ENCODE data around the gene TRIOBP. TPM values are rescaled to one million over a fixed set of nuclear protein-coding genes. Genes with fewer than 3 reads are reported as not detected.

Gene TRIOBP
- total RNA-seq, 2 donors from 2014 or later, result 114 to 115 TPM

DNA sequence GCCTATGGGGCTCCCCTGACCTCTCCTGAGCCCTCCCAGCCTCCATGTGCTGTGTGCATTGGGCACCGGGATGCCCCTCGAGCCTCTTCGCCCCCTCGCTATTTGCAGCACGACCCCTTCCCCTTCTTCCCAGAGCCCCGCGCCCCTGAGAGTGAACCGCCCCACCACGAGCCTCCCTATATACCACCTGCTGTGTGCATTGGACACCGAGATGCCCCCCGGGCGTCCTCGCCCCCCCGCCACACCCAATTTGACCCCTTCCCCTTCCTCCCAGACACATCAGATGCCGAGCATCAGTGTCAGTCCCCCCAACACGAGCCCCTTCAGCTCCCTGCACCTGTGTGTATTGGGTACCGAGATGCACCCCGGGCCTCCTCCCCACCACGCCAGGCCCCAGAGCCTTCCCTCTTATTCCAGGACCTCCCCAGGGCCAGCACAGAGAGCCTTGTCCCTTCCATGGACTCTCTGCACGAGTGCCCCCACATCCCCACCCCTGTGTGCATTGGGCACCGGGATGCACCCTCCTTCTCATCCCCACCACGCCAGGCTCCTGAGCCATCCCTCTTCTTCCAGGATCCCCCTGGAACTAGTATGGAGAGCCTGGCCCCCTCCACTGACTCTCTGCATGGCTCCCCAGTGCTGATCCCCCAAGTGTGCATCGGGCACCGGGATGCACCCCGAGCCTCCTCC lies 28.8 kb downstream of the TRIOBP start:
- intact Hi-C loops (cut with DNase I), result no loop called here
- Histone ChIP-seq H3K4me3 (no peak overlapping the region), H3K27me3 (replicated peaks; ENCODE audit: insufficient read depth) (no peaks in the 10 kb centered on the region), H3K9me3 (no peaks in the 10 kb centered on the region), H3K4me1 (replicated peaks) (no peaks in the 10 kb centered on the region), H3K36me3 (no peaks in the 10 kb centered on the region), H3K27ac (no peak overlapping the region)
- DNase-seq (ENCODE audit: low spot score), result no peak
- 93% methylated on average over 25 of the region's 25 CpGs for WGBS
- TF ChIP-seq POLR2AphosphoS5 (IDR thresholded peaks at IDR 0.05), result no peak
- TF ChIP-seq, protein P1, sequence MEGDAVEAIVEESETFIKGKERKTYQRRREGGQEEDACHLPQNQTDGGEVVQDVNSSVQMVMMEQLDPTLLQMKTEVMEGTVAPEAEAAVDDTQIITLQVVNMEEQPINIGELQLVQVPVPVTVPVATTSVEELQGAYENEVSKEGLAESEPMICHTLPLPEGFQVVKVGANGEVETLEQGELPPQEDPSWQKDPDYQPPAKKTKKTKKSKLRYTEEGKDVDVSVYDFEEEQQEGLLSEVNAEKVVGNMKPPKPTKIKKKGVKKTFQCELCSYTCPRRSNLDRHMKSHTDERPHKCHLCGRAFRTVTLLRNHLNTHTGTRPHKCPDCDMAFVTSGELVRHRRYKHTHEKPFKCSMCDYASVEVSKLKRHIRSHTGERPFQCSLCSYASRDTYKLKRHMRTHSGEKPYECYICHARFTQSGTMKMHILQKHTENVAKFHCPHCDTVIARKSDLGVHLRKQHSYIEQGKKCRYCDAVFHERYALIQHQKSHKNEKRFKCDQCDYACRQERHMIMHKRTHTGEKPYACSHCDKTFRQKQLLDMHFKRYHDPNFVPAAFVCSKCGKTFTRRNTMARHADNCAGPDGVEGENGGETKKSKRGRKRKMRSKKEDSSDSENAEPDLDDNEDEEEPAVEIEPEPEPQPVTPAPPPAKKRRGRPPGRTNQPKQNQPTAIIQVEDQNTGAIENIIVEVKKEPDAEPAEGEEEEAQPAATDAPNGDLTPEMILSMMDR (IDR thresholded peaks at IDR 0.05), result no peak
- no peak for TF ChIP-seq POLR2A (IDR thresholded peaks at IDR 0.05)

DNA sequence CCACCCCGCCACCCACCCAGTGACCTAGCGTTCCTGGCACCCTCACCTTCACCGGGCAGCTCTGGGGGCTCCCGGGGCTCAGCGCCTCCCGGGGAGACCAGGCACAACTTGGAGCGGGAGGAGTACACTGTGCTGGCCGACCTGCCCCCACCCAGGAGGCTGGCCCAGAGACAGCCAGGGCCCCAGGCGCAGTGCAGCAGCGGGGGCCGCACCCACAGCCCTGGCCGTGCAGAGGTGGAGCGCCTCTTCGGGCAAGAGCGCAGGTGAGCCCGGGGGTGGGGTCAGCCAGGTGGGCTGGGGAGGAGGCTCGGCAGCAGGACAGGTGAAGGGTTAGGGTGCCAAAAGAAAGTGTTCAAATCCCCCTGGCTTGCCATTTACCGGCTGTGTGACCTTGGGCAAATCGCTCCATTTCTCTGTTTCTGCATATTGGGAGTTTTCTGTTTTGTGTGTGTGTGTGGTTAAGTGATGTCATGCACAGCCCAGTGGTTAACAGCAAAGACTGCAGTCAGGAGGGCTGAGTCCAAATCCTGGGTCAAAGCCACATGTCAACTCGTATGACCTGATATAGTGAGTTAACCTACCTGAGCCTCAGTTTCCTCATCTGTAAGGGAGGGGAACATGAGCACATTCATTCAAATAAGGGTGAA lies 29.5 kb downstream of the TRIOBP start:
- 88% methylated on average over 20 of the region's 20 CpGs for WGBS
- Histone ChIP-seq H3K36me3 (no peaks in the 10 kb centered on the region), H3K9me3 (no peaks in the 10 kb centered on the region), H3K27me3 (replicated peaks; ENCODE audit: insufficient read depth) (no peaks in the 10 kb centered on the region), H3K4me1 (replicated peaks) (no peaks in the 10 kb centered on the region), H3K4me3 (no peak overlapping the region), H3K27ac (no peak overlapping the region)
- intact Hi-C loops (cut with DNase I), result no loop called here
- TF ChIP-seq POLR2AphosphoS5 (IDR thresholded peaks at IDR 0.05) (no peak), POLR2A (IDR thresholded peaks at IDR 0.05) (no peak)
- TF ChIP-seq, protein P1 (IDR thresholded peaks at IDR 0.05), result no peak
- no peak for DNase-seq (ENCODE audit: low spot score)

DNA sequence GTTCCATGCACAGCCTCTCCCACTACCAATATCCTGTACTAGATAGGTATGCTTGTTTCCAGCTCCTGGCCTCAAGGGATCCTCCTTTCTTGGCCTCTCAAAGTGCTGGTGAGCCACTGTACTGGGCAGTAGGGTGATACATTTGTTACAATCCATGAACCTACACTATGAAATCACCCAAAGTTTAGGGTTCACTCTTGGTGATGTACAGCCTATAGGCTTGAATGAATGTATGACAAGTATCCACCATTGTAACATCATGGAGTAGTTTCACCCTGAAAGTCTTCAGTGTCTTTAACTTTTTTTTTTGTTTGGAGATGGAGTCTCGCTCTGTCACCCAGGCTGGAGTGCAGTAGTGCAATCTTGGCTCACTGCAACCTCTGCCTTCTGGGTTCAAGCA lies 31.8 kb downstream of the TRIOBP start:
- 96% methylated on average over 1 of the region's 1 CpG for WGBS
- Histone ChIP-seq H3K4me1 (replicated peaks) (no peaks in the 10 kb centered on the region), H3K36me3 (no peaks in the 10 kb centered on the region), H3K4me3 (no peak overlapping the region), H3K9me3 (no peaks in the 10 kb centered on the region), H3K27ac (no peak overlapping the region), H3K27me3 (replicated peaks; ENCODE audit: insufficient read depth) (no peaks in the 10 kb centered on the region)
- intact Hi-C loops (cut with DNase I), result no loop called here
- no peak for TF ChIP-seq POLR2A (IDR thresholded peaks at IDR 0.05)
- TF ChIP-seq, protein P1 (IDR thresholded peaks at IDR 0.05), result no peak
- TF ChIP-seq POLR2AphosphoS5 (IDR thresholded peaks at IDR 0.05), result no peak
- DNase-seq (ENCODE audit: low spot score), result no peak

DNA sequence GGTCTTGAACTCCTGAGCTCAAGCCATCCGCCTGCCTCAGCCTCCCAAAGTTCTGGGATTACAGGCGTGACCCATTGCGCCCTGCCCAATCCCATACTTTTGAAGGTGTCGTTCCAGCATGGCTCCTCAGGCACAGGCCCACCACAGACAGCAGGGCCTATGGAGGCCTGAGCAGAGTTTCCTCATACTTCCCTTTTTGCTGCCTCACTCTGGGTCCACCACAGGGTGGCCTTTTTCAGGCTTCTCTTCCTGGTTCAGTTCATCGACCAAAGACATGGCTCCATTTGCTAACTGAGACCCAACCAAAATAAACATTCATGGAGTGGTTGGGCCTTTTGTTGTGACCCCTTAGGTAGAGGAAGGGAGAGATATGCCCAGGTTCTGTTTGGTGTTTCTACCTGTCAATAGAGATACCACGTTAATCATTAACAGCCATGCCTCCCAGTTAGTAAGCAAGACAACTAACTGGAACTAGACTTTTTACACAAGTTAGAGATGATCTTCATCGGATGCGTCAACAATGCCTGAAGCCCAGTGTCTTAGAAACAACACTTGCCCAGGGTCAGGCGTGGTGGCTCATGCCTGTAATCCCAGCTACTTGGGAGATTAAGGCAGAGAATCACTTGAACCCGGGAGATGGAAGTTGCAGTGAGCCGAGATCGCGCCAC lies 35.1 kb downstream of the TRIOBP start:
- H3K9me3 ChIP-seq, result no peaks in the 10 kb centered on the region
- no peak for TF ChIP-seq POLR2A (IDR thresholded peaks at IDR 0.05)
- TF ChIP-seq, protein P1 (IDR thresholded peaks at IDR 0.05), result peak in 1 of 4 experiments; percentile 21
- H3K4me3 ChIP-seq, result no peak overlapping the region
- H3K27ac ChIP-seq, result no peak overlapping the region
- intact Hi-C loops (cut with DNase I), result no loop called here
- WGBS, result 84% methylated on average over 13 of the region's 13 CpGs
- no peaks in the 10 kb centered on the region for H3K36me3 ChIP-seq
- no peak for DNase-seq (ENCODE audit: low spot score)
- H3K4me1 ChIP-seq (replicated peaks), result no peaks in the 10 kb centered on the region
- no peaks in the 10 kb centered on the region for H3K27me3 ChIP-seq (replicated peaks; ENCODE audit: insufficient read depth)
